ENCODE measurements around the gene TAS2R42.

Gene TAS2R42

DNA sequence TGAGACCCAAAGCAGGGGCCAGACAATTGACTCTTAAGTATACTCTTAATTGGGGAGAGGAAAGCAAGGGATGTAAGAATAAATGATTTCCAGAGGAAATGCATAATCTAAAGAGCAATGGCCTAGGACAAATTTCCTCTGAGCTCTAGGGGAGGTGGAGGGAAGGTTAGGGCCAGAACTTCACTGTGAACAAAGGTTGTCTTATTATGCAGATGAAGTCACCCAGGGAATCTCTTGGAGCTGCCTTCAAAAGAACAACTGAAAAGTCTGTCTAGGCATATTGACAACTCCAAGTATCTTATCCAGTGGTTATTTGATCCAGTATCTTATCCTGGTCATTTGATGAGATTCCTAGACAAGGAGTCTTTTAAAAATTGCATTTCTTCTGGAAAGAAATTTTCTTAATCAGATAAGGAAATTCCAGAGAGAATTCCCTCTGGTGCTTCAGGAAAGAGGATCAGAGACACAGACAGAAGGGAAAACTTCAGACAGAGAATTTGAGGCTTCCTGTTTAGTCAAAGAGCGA is 32.3 kb downstream of the TAS2R42 start:
- no peak for DNase-seq (ENCODE audit: low spot score)
- in situ Hi-C loops (cut with MboI; ENCODE audit: low sequenced_read_pairs, unreplicated experiment): no loop called here
- TF ChIP-seq, protein P1, sequence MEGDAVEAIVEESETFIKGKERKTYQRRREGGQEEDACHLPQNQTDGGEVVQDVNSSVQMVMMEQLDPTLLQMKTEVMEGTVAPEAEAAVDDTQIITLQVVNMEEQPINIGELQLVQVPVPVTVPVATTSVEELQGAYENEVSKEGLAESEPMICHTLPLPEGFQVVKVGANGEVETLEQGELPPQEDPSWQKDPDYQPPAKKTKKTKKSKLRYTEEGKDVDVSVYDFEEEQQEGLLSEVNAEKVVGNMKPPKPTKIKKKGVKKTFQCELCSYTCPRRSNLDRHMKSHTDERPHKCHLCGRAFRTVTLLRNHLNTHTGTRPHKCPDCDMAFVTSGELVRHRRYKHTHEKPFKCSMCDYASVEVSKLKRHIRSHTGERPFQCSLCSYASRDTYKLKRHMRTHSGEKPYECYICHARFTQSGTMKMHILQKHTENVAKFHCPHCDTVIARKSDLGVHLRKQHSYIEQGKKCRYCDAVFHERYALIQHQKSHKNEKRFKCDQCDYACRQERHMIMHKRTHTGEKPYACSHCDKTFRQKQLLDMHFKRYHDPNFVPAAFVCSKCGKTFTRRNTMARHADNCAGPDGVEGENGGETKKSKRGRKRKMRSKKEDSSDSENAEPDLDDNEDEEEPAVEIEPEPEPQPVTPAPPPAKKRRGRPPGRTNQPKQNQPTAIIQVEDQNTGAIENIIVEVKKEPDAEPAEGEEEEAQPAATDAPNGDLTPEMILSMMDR (IDR thresholded peaks at IDR 0.05; ENCODE audit: borderline replicate concordance, control extremely low read depth, extremely low read depth, insufficient read depth, missing control alignments): no peak

DNA sequence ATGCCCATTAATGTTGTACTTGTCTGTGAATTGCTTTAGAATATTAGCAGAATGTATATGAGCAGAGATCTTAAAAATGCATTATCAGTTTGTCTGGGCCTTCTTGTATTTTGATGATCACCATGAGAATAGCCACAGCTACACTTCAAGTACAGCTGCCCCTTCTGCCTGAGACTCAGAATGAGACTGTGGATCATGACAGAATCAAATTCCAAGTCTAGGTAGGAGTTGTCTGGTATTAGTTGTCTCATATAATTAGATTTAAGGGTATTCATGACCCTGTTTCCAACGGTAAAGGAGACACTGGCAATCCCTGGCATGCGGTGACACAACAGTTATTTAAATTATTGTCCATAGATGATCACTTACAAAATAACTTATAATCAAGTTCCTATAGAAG is 34.0 kb downstream of the TAS2R42 start:
- TF ChIP-seq, protein P1 (IDR thresholded peaks at IDR 0.05; ENCODE audit: borderline replicate concordance, control extremely low read depth, extremely low read depth, insufficient read depth, missing control alignments): no peak
- DNase-seq (ENCODE audit: low spot score): no peak
- in situ Hi-C loops (cut with MboI; ENCODE audit: low sequenced_read_pairs, unreplicated experiment): no loop called here

DNA sequence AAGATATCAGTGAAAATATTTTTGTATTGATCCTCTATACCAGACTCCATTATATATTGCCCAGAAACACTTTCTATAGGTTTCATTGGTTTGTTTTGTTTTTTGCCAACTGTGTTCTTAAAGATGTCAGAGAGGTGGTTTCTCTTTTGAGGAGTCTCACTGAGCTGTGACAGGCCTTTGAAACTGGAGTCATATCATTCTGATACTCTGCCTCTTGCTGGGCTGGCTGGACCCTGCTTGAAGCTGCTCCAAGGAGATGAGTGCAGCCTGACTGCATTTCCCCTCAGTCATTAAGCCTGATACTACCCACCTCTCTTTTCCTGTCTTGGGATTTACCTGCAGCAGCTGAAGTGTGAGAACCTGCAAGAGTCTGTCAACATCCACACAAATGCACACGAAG is 35.9 kb downstream of the TAS2R42 start:
- in situ Hi-C loops (cut with MboI; ENCODE audit: low sequenced_read_pairs, unreplicated experiment): no loop called here
- no peak for DNase-seq (ENCODE audit: low spot score)
- TF ChIP-seq, protein P1 (IDR thresholded peaks at IDR 0.05; ENCODE audit: borderline replicate concordance, control extremely low read depth, extremely low read depth, insufficient read depth, missing control alignments): no peak

DNA sequence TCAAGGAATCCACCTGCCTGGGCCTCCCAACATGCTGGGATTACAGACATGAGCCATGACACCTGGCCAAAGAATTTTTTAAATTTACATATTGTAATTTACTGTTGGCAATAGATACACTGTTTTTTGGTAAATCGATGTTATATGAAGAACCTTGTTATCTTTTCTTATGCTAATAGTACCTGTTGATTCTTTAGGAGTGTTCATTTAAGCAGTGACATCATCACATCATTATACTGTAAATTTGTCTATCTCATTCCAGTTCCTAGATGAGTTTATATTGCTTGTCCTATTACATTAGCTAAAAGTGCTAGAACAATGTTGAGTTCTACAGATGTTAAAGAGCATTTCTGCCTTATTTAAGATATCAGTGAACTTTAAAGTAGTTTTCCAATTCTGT is 39.3 kb downstream of the TAS2R42 start:
- no peak for DNase-seq (ENCODE audit: low spot score)
- TF ChIP-seq, protein P1 (IDR thresholded peaks at IDR 0.05; ENCODE audit: borderline replicate concordance, control extremely low read depth, extremely low read depth, insufficient read depth, missing control alignments): no peak
- in situ Hi-C loops (cut with MboI; ENCODE audit: low sequenced_read_pairs, unreplicated experiment): no loop called here

DNA sequence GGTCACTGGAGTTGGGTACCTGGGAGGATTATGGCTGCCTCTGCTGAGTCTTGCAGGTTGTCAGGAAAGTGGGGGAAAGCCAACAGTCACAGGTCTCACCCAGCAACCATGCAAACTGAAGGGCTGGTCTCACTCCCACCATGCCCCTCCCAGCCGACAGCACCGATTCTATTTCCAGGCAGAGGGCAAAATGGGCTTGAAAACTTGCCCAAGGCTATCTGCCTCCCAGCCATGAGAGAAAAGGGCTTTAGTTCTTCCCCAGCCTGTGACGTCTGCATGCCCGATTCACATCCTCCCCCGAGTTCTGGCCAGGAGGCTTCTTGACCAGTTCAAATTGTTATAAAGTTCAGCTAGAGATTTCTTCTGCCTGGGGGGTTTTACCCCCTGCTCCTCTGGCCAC is 42.4 kb downstream of the TAS2R42 start:
- no peak for DNase-seq (ENCODE audit: low spot score)
- TF ChIP-seq, protein P1 (IDR thresholded peaks at IDR 0.05; ENCODE audit: borderline replicate concordance, control extremely low read depth, extremely low read depth, insufficient read depth, missing control alignments): no peak
- in situ Hi-C loops (cut with MboI; ENCODE audit: low sequenced_read_pairs, unreplicated experiment): no loop called here

DNA sequence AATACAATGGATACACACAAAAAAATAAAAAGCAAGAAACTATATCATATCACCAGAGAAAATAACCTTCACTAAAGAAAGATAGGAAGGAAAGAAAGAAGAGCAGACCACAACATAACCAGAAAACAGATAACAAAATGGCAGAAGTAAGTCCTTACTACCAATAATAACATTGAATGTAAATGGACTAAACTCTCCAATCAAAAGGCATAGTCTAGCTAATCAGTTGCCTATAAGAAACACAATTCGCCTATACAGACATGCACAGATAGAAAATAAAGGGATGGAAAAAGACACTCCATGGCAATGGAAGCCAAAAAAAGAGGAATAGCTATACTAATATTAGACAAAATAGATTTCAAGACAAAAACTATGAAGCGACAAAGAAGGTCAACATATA is 43.4 kb downstream of the TAS2R42 start:
- no peak for DNase-seq (ENCODE audit: low spot score)
- TF ChIP-seq, protein P1 (IDR thresholded peaks at IDR 0.05; ENCODE audit: borderline replicate concordance, control extremely low read depth, extremely low read depth, insufficient read depth, missing control alignments): no peak
- in situ Hi-C loops (cut with MboI; ENCODE audit: low sequenced_read_pairs, unreplicated experiment): no loop called here

- in situ Hi-C loops (cut with MboI; ENCODE audit: low sequenced_read_pairs, unreplicated experiment): no loop called here
- TF ChIP-seq, protein P1 (IDR thresholded peaks at IDR 0.05; ENCODE audit: borderline replicate concordance, control extremely low read depth, extremely low read depth, insufficient read depth, missing control alignments): no peak
- no peak for DNase-seq (ENCODE audit: low spot score)
These were observed 50.7 kb downstream of the TAS2R42 start for GRCh38 chr12:11136075-11136474.

All from GM13976 (cell line).